Neutrophil (primary cell): Measurements from ENCODE around the gene STARD5.

ENCODE experiments used
- H3K27ac ChIP-seq: fragments of 200-600 bp; sonication (generic); 2 replicates; pipeline ENCODE4 v1.5.1; 2016; ENCODE audit warnings: mild to moderate bottlenecking, moderate library complexity
- H3K27me3 ChIP-seq: fragments of 200-600 bp; sonication (generic); 2 replicates; pipeline ENCODE4 v1.6.0; 2016; ENCODE audit warnings: mild to moderate bottlenecking
- H3K36me3 ChIP-seq: fragments of 200-600 bp; sonication (generic); 2 replicates; pipeline ENCODE4 v1.5.1; 2017
- H3K4me1 ChIP-seq, 2 experiments: fragments of 200-600 bp in 1 of 2; sonication (generic) in 1 of 2; 1 replicate in 1 of 2; 2 replicates in 1 of 2; pipeline versions ENCODE4 v1.5.1 to v1.6.1; 2013 to 2016; ENCODE audit warnings: low read depth in 1 of 2, low read length in 1 of 2, mild to moderate bottlenecking in 1 of 2, moderate library complexity in 1 of 2; ENCODE audit not compliant: control insufficient read depth in 1 of 2, insufficient read depth in 1 of 2
- H3K4me3 ChIP-seq, 2 experiments: fragments of 200-600 bp in 1 of 2; sonication (generic) in 1 of 2; 1 replicate in 1 of 2; 2 replicates in 1 of 2; pipeline ENCODE4 v1.5.1; 2013 to 2016; ENCODE audit warnings: low read depth in 1 of 2, low read length in 1 of 2, mild to moderate bottlenecking in 1 of 2, moderate library complexity in 1 of 2
- H3K9me3 ChIP-seq: fragments of 200-600 bp; sonication (generic); 2 replicates; pipeline ENCODE4 v1.5.1; 2016
- TF ChIP-seq, protein P1 (sequence below): fragments of 200-600 bp; sonication (generic); IDR thresholded peaks from 2 replicates; pipeline ENCODE4 v1.5.1; 2016; ENCODE audit warnings: antibody characterized with exemption

The STARD5 gene, protein sequence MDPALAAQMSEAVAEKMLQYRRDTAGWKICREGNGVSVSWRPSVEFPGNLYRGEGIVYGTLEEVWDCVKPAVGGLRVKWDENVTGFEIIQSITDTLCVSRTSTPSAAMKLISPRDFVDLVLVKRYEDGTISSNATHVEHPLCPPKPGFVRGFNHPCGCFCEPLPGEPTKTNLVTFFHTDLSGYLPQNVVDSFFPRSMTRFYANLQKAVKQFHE

DNA sequence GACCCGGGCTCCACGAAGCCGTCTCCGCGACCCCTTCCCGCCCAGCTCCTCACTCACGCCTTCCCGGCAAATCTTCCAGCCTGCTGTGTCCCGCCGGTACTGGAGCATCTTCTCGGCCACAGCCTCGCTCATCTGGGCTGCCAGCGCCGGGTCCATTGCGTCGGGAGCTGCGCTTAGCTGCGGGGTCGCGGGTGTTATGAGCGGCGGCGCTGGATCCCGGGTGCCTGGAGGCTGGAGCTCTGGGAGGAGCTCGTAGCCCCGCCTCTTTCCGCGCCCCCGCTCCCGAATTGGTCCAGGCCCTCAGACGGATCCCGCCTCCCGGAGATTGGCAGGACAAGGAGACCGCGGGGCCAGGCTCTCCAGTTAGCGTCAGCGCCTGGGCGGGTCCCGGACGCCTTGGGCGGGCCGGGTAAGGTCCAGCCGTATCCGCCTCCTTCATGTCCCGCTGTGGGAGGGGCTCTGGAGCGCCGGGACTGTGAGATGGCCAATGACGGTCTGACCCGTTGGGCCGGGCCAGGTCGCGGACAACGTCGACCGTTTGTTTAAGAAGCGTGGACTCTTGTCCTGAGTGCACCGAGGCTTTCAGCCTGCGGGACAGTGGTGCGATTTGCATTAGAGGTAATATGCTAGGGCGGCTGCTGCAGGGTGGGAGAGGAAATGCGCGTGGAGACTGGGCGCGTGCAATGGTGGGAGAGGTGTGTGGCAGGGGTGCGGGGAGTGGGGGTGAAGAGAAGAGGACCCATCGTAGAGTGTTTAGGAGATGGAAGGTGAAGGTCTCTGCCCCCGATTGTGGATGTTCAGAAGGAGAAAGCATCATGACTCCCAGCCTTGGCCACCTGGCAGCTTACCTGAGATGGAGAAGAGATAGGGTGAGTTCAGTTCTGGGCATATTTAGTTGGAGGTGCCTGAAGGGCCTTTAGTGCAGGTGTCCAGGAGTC lies at the start of gene STARD5:
Gene STARD5 (minus strand): TSS at position 198 of the 938 bp plus-strand sequence. CDS start 42 bp downstream, at position 156.
- Histone ChIP-seq H3K27ac (peak within 1 kb of the TSS; percentile 66), H3K4me1 (peaks cover 61 to 62% of the 10 kb centered on the region in 2 experiments), H3K27me3 (no peaks in the 10 kb centered on the region), H3K4me3 (peak within 1 kb of the TSS; percentile 72), H3K36me3 (peaks cover 16% of the 10 kb centered on the region), H3K9me3 (no peaks in the 10 kb centered on the region)
- TF ChIP-seq, protein P1, sequence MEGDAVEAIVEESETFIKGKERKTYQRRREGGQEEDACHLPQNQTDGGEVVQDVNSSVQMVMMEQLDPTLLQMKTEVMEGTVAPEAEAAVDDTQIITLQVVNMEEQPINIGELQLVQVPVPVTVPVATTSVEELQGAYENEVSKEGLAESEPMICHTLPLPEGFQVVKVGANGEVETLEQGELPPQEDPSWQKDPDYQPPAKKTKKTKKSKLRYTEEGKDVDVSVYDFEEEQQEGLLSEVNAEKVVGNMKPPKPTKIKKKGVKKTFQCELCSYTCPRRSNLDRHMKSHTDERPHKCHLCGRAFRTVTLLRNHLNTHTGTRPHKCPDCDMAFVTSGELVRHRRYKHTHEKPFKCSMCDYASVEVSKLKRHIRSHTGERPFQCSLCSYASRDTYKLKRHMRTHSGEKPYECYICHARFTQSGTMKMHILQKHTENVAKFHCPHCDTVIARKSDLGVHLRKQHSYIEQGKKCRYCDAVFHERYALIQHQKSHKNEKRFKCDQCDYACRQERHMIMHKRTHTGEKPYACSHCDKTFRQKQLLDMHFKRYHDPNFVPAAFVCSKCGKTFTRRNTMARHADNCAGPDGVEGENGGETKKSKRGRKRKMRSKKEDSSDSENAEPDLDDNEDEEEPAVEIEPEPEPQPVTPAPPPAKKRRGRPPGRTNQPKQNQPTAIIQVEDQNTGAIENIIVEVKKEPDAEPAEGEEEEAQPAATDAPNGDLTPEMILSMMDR: peak; percentile 45

DNA sequence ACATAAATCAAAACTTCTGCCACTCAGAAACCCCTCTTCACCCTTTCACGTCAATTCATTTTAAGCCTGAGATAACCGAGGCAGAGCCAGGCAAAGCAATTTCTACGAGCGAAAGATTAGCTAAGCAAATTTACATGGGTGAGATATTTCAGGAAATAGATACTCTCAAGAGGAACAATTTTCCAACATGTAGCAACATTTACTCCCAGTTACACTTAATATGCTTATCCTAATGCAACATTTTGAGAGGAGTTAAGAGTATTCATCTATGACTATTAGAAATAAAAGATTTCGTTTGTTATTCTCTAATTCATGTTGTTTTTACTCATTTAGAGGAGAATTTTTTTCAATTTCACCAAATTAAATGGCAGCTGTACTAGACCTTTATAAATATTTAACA lies 49.2 kb upstream of the STARD5 start:
- TF ChIP-seq, protein P1: no peak
- no peaks in the 10 kb centered on the region for H3K4me1 ChIP-seq
- no peaks in the 10 kb centered on the region for H3K9me3 ChIP-seq
- H3K27me3 ChIP-seq: no peaks in the 10 kb centered on the region
- H3K36me3 ChIP-seq: peaks cover 22% of the 10 kb centered on the region
- H3K4me3 ChIP-seq: no peak overlapping the region
- no peak overlapping the region for H3K27ac ChIP-seq

DNA sequence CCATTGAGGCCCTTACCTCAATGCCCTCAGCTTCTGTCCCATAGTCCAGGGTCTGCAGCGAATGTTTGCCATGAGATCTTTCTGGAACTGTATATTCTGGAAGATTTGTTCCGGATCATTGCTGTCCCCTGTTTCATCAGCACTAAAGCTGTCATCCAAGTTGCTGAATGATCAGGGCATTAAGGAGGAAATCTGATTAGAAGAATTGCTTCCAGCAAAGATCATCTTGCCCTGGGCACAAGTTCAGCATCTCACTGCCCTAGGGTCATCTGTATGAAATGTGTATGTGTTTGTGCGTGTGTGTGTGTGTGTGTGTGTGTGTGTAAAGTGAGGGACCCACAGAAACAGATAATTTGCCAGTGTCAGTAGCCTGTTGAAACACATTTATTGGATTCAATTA lies 48.6 kb upstream of the STARD5 start:
- H3K4me3 ChIP-seq: no peak overlapping the region
- H3K27ac ChIP-seq: no peak overlapping the region
- no peaks in the 10 kb centered on the region for H3K27me3 ChIP-seq
- no peaks in the 10 kb centered on the region for H3K4me1 ChIP-seq
- TF ChIP-seq, protein P1: no peak
- H3K9me3 ChIP-seq: no peaks in the 10 kb centered on the region
- peaks cover 25% of the 10 kb centered on the region for H3K36me3 ChIP-seq

DNA sequence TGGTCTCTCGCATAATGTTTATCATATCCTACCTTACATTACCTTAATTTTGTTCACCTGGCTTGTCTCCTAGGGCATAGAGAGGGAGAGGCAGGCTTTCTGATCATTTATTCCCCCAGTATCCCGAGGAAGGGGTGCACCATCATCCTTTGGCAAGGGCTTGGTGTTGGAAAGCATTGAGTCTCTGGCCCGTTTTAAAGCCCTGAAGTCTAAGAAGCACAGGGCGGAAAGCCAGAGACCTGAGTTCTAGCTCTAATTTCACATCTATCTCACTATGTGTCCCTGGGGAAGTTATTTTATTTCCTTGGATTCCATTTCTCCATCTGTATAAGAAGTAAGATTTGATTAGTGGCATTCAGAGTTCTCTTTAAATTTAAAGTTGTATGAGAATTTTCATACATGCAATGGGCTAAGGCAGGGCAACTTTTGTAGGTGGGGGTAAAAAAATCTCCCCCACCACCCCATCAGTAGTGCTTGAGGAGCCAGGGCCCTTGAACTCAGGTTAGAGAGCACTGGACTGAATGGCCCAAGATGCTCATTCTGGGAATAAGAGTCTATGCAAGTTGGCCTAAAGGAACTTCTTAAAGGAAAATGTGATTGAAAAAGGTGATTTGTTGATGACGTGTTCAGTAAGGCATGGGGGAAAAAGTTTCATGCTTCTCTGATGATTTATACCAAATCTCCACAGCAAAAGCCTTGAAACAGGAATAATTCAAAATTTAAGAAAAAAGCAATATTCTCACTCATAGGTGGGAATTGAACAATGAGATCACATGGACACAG lies 40.0 kb upstream of the STARD5 start:
- peaks cover 33% of the 10 kb centered on the region for H3K36me3 ChIP-seq
- H3K9me3 ChIP-seq: no peaks in the 10 kb centered on the region
- TF ChIP-seq, protein P1: no peak
- H3K4me1 ChIP-seq: no peaks in the 10 kb centered on the region
- no peak overlapping the region for H3K4me3 ChIP-seq
- no peaks in the 10 kb centered on the region for H3K27me3 ChIP-seq
- no peak overlapping the region for H3K27ac ChIP-seq

DNA sequence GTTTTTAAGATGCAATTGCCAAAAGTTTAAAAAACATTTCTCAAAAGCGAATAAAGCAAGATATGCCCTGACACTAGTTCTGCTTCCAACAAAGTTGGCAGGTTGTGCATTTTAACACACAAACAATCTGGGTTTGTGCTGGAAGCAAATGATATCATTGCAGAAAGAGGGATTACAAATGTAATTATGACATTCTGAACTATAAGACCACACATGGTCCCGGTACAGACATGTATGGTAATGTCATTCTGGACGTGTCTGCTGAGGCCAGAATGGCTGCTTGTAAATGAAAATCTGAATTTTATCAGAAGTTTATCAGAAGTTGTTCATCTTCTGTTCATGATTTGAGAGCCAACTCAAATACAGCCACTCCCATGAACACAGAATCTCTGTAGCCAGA lies 39.3 kb upstream of the STARD5 start:
- no peaks in the 10 kb centered on the region for H3K9me3 ChIP-seq
- no peak overlapping the region for H3K27ac ChIP-seq
- no peak overlapping the region for H3K4me3 ChIP-seq
- H3K27me3 ChIP-seq: no peaks in the 10 kb centered on the region
- no peaks in the 10 kb centered on the region for H3K4me1 ChIP-seq
- TF ChIP-seq, protein P1: no peak
- H3K36me3 ChIP-seq: peaks cover 26% of the 10 kb centered on the region
